WTC11 (cell line): ENCODE measurements around the gene SCPEP1. TPM values are rescaled to one million over a fixed set of nuclear protein-coding genes. Genes with fewer than 3 reads are reported as not detected.
A peak's percentile ranks its signal among the peaks of the same experiment; 100 is the strongest.

Source experiments
- ATAC-seq: fragments of 200-7000 bp; cut with Tn5 transposase; 2 replicates; pipeline ENCODE4 v1.10.0; 2021; ENCODE audit warnings: mild to moderate bottlenecking, moderate library complexity
- CTCF ChIA-PET: fragments of 300-600 bp; sonication (Branson Sonifier 250); formaldehyde crosslinking; loops from one replicate; lab custom pipeline; 2021; ENCODE audit warnings: antibody characterized with exemption; lab: Charles Lee
- POLR2A ChIA-PET: fragments of 350-600 bp; sonication (Branson Sonifier 250); formaldehyde crosslinking; loops from one replicate; lab custom pipeline; 2021; ENCODE audit warnings: antibody characterized with exemption; lab: Charles Lee
- DNase-seq: peaks from one replicate; pipeline ENCODE4 v3.0.0; 2021; ENCODE audit warnings: low spot score
- H3K27ac Mint-ChIP-seq: 2 replicates; pipeline ENCODE4 v1.8.0; 2021; ENCODE audit warnings: mixed read lengths
- H3K27me3 Mint-ChIP-seq: 2 replicates; pipeline ENCODE4 v1.8.0; 2021; ENCODE audit warnings: low read depth, mild to moderate bottlenecking, moderate library complexity, mixed read lengths
- H3K36me3 Mint-ChIP-seq: 2 replicates; pipeline ENCODE4 v1.8.0; 2021; ENCODE audit warnings: mixed read lengths
- H3K4me1 Mint-ChIP-seq: 2 replicates; pipeline ENCODE4 v1.8.0; 2022; ENCODE audit warnings: mixed read lengths
- H3K4me3 Mint-ChIP-seq: 2 replicates; pipeline ENCODE4 v1.8.0; 2021; ENCODE audit warnings: mild to moderate bottlenecking, moderate library complexity, mixed read lengths
- H3K9me3 Mint-ChIP-seq: 2 replicates; pipeline ENCODE4 v1.8.0; 2021; ENCODE audit warnings: mixed read lengths
- CREB1 ChIP-seq: sonication (generic); formaldehyde crosslinking; IDR thresholded peaks from 2 replicates; pipeline ENCODE4 v1.8.0; 2023; ENCODE audit warnings: mild to moderate bottlenecking, missing genetic modification reagents
- FOXK1 ChIP-seq: sonication (generic); formaldehyde crosslinking; IDR thresholded peaks from 2 replicates; pipeline ENCODE4 v1.8.0; 2022; ENCODE audit warnings: mild to moderate bottlenecking, moderate library complexity, missing genetic modification reagents
- FOXP1 ChIP-seq: sonication (generic); formaldehyde crosslinking; IDR thresholded peaks from 2 replicates; pipeline ENCODE4 v1.8.0; 2022; ENCODE audit warnings: missing genetic modification reagents, mild to moderate bottlenecking, moderate library complexity, borderline replicate concordance
- IRF2 ChIP-seq: sonication (generic); formaldehyde crosslinking; IDR thresholded peaks from 2 replicates; pipeline ENCODE4 v1.8.0; 2022; ENCODE audit warnings: low read depth, missing genetic modification reagents, borderline replicate concordance
- JAZF1 ChIP-seq: fragments of 250-450 bp; sonication (Bioruptor Pico); IDR thresholded peaks from 2 replicates; pipeline ENCODE4 v1.9.0; 2021; ENCODE audit warnings: moderate library complexity, mild to moderate bottlenecking, inconsistent platforms
- NFATC4 ChIP-seq: fragments of 250-450 bp; sonication (Bioruptor Pico); IDR thresholded peaks from 2 replicates; pipeline ENCODE4 v1.9.0; 2021; ENCODE audit warnings: mild to moderate bottlenecking
- SMAD3 ChIP-seq: sonication (generic); formaldehyde crosslinking; IDR thresholded peaks from 2 replicates; pipeline ENCODE4 v1.8.0; 2022; ENCODE audit warnings: missing genetic modification reagents, mild to moderate bottlenecking, borderline replicate concordance
- SOX15 ChIP-seq: fragments of 250-450 bp; sonication (Bioruptor Pico); IDR thresholded peaks from 2 replicates; pipeline ENCODE4 v1.9.0; 2021; ENCODE audit warnings: mild to moderate bottlenecking
- ZBTB21 ChIP-seq: sonication (generic); formaldehyde crosslinking; IDR thresholded peaks from 2 replicates; pipeline ENCODE4 v1.8.1; 2023; ENCODE audit warnings: mild to moderate bottlenecking, missing genetic modification reagents, borderline replicate concordance
- ZNF423 ChIP-seq: fragments of 250-450 bp; sonication (Bioruptor Pico); IDR thresholded peaks from 2 replicates; pipeline ENCODE4 v2.1.2; 2022; ENCODE audit warnings: mild to moderate bottlenecking, moderate library complexity
- total RNA-seq: library from RNA; stranded (reverse); gene quantifications from 3 replicates; pipeline ENCODE4 v1.2.3, GENCODE V29; 2021
- TF ChIP-seq, protein P1 (sequence below): fragments of 250-450 bp; sonication (Bioruptor Pico); IDR thresholded peaks from 2 replicates; pipeline ENCODE4 v1.8.0; 2021; ENCODE audit warnings: mild to moderate bottlenecking
- TF ChIP-seq, protein P2 (sequence below): sonication (generic); formaldehyde crosslinking; IDR thresholded peaks from 2 replicates; pipeline ENCODE4 v1.8.1; 2022; ENCODE audit warnings: missing genetic modification reagents, borderline replicate concordance
- TF ChIP-seq, protein P3 (sequence below): fragments of 250-450 bp; sonication (Bioruptor Pico); IDR thresholded peaks from 2 replicates; pipeline ENCODE4 v1.9.0; 2021; ENCODE audit warnings: mild to moderate bottlenecking
- TF ChIP-seq, protein P4 (sequence below): fragments of 250-450 bp; sonication (Bioruptor Pico); conservative IDR thresholded peaks from 2 replicates; pipeline ENCODE4 v1.9.0; 2021; ENCODE audit warnings: mild to moderate bottlenecking
- TF ChIP-seq, protein P5 (sequence below): fragments of 250-450 bp; sonication (Bioruptor Pico); IDR thresholded peaks from 2 replicates; pipeline ENCODE4 v2.1.2; 2022; ENCODE audit warnings: mild to moderate bottlenecking, moderate library complexity
- TF ChIP-seq, protein P6 (sequence below): sonication (generic); formaldehyde crosslinking; IDR thresholded peaks from 2 replicates; pipeline ENCODE4 v1.8.1; 2023; ENCODE audit warnings: mild to moderate bottlenecking, missing genetic modification reagents, moderate library complexity
- TF ChIP-seq, protein P7 (sequence below): sonication (generic); formaldehyde crosslinking; conservative IDR thresholded peaks from 2 replicates; pipeline ENCODE4 v1.8.1; 2023; ENCODE audit warnings: mild to moderate bottlenecking, low read depth, missing genetic modification reagents, moderate library complexity

The SCPEP1 gene
- total RNA-seq, 1 experiment from 2014 or later: 49.3 TPM

DNA sequence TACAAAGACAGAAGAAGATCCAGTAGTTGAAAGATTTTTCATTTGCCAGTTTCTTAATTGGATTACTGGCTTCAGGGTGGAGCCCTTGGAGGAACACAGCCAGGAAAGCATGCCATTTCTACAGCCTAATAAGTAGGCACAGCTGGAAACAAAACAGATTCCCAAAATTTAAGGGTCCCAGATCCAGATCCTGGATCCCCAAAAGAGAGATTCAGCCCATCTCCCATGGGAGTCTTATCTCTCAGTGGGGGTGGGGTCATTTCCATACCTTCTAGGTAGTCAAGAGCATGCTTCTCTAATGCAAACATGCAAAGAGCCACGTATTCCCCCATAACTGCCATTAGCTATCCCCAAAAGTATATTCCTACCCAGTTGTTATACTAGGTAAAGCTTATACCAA lies 49.9 kb downstream of the SCPEP1 start:
- DNase-seq (no peak), ATAC-seq (no peak)
- POLR2A ChIA-PET: no interaction called here
- no peak for TF ChIP-seq JAZF1
- TF ChIP-seq, protein P1, sequence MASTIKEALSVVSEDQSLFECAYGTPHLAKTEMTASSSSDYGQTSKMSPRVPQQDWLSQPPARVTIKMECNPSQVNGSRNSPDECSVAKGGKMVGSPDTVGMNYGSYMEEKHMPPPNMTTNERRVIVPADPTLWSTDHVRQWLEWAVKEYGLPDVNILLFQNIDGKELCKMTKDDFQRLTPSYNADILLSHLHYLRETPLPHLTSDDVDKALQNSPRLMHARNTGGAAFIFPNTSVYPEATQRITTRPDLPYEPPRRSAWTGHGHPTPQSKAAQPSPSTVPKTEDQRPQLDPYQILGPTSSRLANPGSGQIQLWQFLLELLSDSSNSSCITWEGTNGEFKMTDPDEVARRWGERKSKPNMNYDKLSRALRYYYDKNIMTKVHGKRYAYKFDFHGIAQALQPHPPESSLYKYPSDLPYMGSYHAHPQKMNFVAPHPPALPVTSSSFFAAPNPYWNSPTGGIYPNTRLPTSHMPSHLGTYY: no peak
- no peak for TF ChIP-seq FOXK1
- TF ChIP-seq, protein P2, sequence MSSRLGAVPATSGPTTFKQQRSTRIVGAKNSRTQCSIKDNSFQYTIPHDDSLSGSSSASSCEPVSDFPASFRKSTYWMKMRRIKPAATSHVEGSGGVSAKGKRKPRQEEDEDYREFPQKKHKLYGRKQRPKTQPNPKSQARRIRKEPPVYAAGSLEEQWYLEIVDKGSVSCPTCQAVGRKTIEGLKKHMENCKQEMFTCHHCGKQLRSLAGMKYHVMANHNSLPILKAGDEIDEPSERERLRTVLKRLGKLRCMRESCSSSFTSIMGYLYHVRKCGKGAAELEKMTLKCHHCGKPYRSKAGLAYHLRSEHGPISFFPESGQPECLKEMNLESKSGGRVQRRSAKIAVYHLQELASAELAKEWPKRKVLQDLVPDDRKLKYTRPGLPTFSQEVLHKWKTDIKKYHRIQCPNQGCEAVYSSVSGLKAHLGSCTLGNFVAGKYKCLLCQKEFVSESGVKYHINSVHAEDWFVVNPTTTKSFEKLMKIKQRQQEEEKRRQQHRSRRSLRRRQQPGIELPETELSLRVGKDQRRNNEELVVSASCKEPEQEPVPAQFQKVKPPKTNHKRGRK (CRISPR knock-in tag): no peak
- TF ChIP-seq NFATC4 (CRISPR knock-in tag): no peak
- no peak for TF ChIP-seq CREB1 (CRISPR knock-in tag)
- TF ChIP-seq, protein P3, sequence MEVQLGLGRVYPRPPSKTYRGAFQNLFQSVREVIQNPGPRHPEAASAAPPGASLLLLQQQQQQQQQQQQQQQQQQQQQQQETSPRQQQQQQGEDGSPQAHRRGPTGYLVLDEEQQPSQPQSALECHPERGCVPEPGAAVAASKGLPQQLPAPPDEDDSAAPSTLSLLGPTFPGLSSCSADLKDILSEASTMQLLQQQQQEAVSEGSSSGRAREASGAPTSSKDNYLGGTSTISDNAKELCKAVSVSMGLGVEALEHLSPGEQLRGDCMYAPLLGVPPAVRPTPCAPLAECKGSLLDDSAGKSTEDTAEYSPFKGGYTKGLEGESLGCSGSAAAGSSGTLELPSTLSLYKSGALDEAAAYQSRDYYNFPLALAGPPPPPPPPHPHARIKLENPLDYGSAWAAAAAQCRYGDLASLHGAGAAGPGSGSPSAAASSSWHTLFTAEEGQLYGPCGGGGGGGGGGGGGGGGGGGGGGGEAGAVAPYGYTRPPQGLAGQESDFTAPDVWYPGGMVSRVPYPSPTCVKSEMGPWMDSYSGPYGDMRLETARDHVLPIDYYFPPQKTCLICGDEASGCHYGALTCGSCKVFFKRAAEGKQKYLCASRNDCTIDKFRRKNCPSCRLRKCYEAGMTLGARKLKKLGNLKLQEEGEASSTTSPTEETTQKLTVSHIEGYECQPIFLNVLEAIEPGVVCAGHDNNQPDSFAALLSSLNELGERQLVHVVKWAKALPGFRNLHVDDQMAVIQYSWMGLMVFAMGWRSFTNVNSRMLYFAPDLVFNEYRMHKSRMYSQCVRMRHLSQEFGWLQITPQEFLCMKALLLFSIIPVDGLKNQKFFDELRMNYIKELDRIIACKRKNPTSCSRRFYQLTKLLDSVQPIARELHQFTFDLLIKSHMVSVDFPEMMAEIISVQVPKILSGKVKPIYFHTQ (CRISPR knock-in tag): no peak
- TF ChIP-seq FOXP1 (CRISPR knock-in tag): no peak
- TF ChIP-seq, protein P4, sequence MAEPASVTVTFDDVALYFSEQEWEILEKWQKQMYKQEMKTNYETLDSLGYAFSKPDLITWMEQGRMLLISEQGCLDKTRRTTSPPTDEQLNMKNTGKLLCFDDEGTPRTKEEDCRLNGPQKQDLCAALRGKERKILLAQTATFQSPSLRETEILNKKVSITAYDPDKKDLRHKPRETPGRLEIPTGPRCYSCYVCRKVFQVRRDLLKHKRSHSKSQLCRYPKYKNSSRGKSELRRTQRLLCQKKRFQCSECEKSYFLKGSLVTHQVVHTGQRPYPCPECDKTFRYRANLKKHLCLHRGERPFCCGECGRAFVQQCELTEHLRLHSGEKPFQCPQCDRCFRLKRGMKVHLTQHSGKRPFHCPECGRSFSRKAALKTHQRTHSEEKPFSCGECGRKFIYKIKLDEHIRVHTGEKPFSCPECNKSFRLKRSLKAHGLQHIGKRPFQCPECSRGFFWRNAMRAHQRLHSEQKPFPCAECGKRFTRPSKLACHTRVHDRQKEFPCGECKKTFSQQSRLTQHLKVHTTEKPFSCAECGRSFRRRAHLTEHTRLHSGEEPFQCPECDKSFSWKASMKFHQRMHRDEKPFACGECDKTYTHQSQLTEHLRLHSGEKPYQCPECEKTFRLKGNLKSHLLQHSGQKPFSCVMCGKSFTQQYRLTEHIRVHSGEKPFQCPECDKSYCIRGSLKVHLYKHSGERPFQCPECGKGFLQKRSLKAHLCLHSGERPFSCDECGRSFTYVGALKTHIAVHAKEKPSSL: no peak
- TF ChIP-seq IRF2 (CRISPR knock-in tag): no peak
- TF ChIP-seq, protein P5, sequence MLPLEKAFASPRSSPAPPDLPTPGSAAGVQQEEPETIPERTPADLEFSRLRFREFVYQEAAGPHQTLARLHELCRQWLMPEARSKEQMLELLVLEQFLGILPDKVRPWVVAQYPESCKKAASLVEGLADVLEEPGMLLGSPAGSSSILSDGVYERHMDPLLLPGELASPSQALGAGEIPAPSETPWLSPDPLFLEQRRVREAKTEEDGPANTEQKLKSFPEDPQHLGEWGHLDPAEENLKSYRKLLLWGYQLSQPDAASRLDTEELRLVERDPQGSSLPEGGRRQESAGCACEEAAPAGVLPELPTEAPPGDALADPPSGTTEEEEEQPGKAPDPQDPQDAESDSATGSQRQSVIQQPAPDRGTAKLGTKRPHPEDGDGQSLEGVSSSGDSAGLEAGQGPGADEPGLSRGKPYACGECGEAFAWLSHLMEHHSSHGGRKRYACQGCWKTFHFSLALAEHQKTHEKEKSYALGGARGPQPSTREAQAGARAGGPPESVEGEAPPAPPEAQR (CRISPR knock-in tag): no peak
- TF ChIP-seq, protein P6, sequence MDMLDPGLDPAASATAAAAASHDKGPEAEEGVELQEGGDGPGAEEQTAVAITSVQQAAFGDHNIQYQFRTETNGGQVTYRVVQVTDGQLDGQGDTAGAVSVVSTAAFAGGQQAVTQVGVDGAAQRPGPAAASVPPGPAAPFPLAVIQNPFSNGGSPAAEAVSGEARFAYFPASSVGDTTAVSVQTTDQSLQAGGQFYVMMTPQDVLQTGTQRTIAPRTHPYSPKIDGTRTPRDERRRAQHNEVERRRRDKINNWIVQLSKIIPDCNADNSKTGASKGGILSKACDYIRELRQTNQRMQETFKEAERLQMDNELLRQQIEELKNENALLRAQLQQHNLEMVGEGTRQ (CRISPR knock-in tag): no peak
- no peak for TF ChIP-seq ZNF423
- no peak for TF ChIP-seq SOX15 (CRISPR knock-in tag)
- Mint-ChIP-seq H3K27me3 (no peaks in the 10 kb centered on the region; the same call in 1 of the 2 replicates), H3K27ac (no peak overlapping the region), H3K36me3 (peaks cover 50% of the 10 kb centered on the region), H3K4me3 (no peak overlapping the region), H3K4me1 (peaks cover 5% of the 10 kb centered on the region), H3K9me3 (peaks cover 61% of the 10 kb centered on the region)
- CTCF ChIA-PET: no interaction called here

DNA sequence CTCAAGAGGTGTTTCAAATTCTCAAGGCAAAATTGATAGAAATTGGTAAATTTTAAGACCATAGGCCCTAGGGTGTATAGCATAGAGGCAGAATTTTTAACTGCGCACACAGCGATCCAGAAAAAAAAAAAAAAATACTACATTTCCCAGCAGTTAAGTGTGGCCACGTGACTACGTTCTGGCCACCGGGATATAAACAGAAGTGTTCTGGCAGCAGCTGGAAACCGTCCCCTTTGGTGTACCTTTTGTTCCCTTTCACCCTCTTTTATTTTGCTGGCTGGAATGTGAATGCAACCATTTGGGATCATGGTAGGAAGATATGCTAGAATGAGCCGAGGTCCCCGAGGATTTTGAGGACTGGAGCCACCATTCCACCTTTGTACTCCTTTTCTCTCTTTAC lies 54.4 kb downstream of the SCPEP1 start:
- DNase-seq: no peak
- no peak overlapping the region for H3K4me3 Mint-ChIP-seq
- POLR2A ChIA-PET: interaction anchor here (0.8 kb wide), 1 partner anchor 33 kb away, joined by 3 read pairs; no protein-coding TSS in a partner anchor
- peaks cover 28% of the 10 kb centered on the region for H3K9me3 Mint-ChIP-seq
- CTCF ChIA-PET: interaction anchor here (0.7 to 2.3 kb wide), 2 partner anchors 11 to 22 kb away, joined by 3 to 5 read pairs; no protein-coding TSS in a partner anchor
- peaks cover 31% of the 10 kb centered on the region for H3K4me1 Mint-ChIP-seq
- peaks cover 23% of the 10 kb centered on the region for H3K36me3 Mint-ChIP-seq
- no peak for ATAC-seq
- peaks cover 3% of the 10 kb centered on the region for H3K27me3 Mint-ChIP-seq
- H3K27ac Mint-ChIP-seq: peak overlapping the region; percentile 64
- TF ChIP-seq ZBTB21 (CRISPR knock-in tag) (no peak), IRF2 (CRISPR knock-in tag) (no peak), SMAD3 (CRISPR knock-in tag) (no peak)
- TF ChIP-seq, protein P2 (CRISPR knock-in tag): no peak
- TF ChIP-seq, protein P7, sequence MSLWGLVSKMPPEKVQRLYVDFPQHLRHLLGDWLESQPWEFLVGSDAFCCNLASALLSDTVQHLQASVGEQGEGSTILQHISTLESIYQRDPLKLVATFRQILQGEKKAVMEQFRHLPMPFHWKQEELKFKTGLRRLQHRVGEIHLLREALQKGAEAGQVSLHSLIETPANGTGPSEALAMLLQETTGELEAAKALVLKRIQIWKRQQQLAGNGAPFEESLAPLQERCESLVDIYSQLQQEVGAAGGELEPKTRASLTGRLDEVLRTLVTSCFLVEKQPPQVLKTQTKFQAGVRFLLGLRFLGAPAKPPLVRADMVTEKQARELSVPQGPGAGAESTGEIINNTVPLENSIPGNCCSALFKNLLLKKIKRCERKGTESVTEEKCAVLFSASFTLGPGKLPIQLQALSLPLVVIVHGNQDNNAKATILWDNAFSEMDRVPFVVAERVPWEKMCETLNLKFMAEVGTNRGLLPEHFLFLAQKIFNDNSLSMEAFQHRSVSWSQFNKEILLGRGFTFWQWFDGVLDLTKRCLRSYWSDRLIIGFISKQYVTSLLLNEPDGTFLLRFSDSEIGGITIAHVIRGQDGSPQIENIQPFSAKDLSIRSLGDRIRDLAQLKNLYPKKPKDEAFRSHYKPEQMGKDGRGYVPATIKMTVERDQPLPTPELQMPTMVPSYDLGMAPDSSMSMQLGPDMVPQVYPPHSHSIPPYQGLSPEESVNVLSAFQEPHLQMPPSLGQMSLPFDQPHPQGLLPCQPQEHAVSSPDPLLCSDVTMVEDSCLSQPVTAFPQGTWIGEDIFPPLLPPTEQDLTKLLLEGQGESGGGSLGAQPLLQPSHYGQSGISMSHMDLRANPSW (CRISPR knock-in tag): no peak
